ENCODE results near the gene SLC35F2.
A peak's percentile ranks its signal among the peaks of the same experiment; 100 is the strongest.
"Not testable (repeated sequence)": the region's sequence is repeated elsewhere in the genome, so short reads cannot be mapped to it uniquely, and the experiment has no call there.

SLC35F2 gene

DNA sequence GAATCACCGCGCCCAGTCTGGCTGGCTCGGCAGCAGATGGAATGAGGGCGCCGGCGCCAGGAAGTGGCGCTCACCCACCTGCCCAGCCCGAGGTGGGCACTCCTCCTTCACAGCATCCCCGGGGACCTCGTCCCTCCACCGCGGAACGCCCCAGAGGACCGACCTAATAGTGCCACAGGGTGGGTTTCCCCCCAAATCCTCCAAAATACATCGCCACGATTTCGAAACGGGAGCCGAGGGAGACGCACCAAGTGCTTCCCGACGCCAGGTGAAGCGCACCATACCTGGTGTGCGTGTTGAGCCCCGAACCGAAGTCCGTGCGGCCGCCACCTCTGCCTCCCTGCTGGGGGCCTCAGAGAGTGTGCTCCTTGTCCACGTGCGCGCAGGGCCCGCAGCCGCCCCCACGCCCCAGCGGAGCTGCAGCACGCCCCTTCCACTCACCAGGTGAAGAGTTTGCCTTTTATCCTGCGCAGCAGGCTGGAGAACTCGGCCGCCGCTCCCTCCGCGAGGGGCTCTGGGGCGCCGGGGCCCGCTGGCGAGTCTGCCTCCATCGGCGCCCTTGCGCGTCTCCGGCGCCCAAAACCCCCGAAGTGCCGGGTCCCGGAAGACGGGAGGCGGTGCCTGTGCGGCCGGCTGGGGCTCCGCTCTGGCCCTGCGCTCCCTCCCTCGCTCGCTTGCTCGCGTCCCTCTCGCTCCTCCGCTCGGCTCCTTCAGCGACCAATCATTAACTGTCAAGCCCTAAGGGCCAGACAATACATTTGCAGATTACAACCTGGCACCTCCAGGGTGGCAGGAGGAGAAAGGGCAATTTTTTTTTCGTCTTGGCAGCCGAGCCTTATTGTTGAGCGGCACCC is at the start of gene SLC35F2:
Gene SLC35F2, minus strand, starts transcription at position 571 of the 854 bp plus-strand sequence. Its CDS starts 20 bp downstream, at position 551.
- peaks cover 30% of the 10 kb centered on the region for H3K79me2 ChIP-seq (ENCODE audit: control insufficient read depth, insufficient read depth, low read length, unreplicated experiment)
- H3K27ac ChIP-seq (ENCODE audit: low read depth, low read length) = no peak within 1 kb of the TSS

GRCh38 chr11:107908211-107908610 is 49.6 kb upstream of the SLC35F2 start:
- H3K4me1 ChIP-seq (ENCODE audit: control insufficient read depth, insufficient read depth, low read length, unreplicated experiment) = no peaks in the 10 kb centered on the region
- H3K27ac ChIP-seq (ENCODE audit: low read depth, low read length) = no peak overlapping the region
- no peaks in the 10 kb centered on the region for H3K36me3 ChIP-seq (ENCODE audit: insufficient read depth, low read length)
- no peak overlapping the region for H2AFZ ChIP-seq (ENCODE audit: low read length, unreplicated experiment)
- no peak overlapping the region for H3K4me3 ChIP-seq (ENCODE audit: low read depth, low read length)
- peaks cover 32% of the 10 kb centered on the region for H3K27me3 ChIP-seq (ENCODE audit: insufficient read depth, low read length)
- no peaks in the 10 kb centered on the region for H3K79me2 ChIP-seq (ENCODE audit: control insufficient read depth, insufficient read depth, low read length, unreplicated experiment)

More for the DNA sequence above, at the start of gene SLC35F2:
- peak within 1 kb of the TSS; percentile 82 for H2AFZ ChIP-seq (ENCODE audit: low read length, unreplicated experiment)
- H3K36me3 ChIP-seq (ENCODE audit: insufficient read depth, low read length) = no peaks in the 10 kb centered on the region
- H3K4me1 ChIP-seq (ENCODE audit: control insufficient read depth, insufficient read depth, low read length, unreplicated experiment) = no peaks in the 10 kb centered on the region
- H3K4me3 ChIP-seq (ENCODE audit: low read depth, low read length) = peak within 1 kb of the TSS; percentile 96
- no peaks in the 10 kb centered on the region for H3K27me3 ChIP-seq (ENCODE audit: insufficient read depth, low read length)

- peaks cover 14% of the 10 kb centered on the region for H3K27me3 ChIP-seq (ENCODE audit: insufficient read depth, low read length)
- H3K79me2 ChIP-seq (ENCODE audit: control insufficient read depth, insufficient read depth, low read length, unreplicated experiment) = no peaks in the 10 kb centered on the region
- H2AFZ ChIP-seq (ENCODE audit: low read length, unreplicated experiment) = no peak overlapping the region
- no peaks in the 10 kb centered on the region for H3K4me1 ChIP-seq (ENCODE audit: control insufficient read depth, insufficient read depth, low read length, unreplicated experiment)
- no peak overlapping the region for H3K4me3 ChIP-seq (ENCODE audit: low read depth, low read length)
- H3K27ac ChIP-seq (ENCODE audit: low read depth, low read length) = no peak overlapping the region
- H3K36me3 ChIP-seq (ENCODE audit: insufficient read depth, low read length) = no peaks in the 10 kb centered on the region
These were observed 39.7 kb upstream of the SLC35F2 start for GRCh38 chr11:107898270-107898669.

GRCh38 chr11:107882095-107882820 is 23.7 kb upstream of the SLC35F2 start:
- Histone ChIP-seq H3K4me3 (ENCODE audit: low read depth, low read length) (no peak overlapping the region), H2AFZ (ENCODE audit: low read length, unreplicated experiment) (no peak overlapping the region), H3K4me1 (ENCODE audit: control insufficient read depth, insufficient read depth, low read length, unreplicated experiment) (no peaks in the 10 kb centered on the region)

DNA sequence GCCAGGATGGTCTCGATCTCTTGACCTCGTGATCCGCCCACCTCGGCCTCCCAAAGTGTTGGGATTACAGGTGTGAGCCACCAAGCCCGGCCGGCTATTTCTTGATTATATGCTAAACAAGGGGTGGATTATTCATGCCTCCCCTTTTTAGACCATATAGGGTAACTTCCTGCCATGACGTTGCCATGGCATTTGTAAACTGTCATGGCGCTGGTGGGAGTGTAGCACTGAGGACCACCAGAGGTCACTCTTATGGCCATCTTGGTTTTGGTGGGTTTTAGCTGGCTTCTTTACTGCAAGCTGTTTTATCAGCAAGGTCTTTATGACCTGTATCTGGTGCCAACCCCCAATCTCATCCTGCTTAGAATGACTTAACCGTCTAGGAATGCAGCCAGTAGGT is 22.9 kb upstream of the SLC35F2 start:
- H2AFZ ChIP-seq (ENCODE audit: low read length, unreplicated experiment) = not testable (repeated sequence)

More at GRCh38 chr11:107882095-107882820, 23.7 kb upstream of the SLC35F2 start:
- no peak overlapping the region for H3K27ac ChIP-seq (ENCODE audit: low read depth, low read length)
- no peaks in the 10 kb centered on the region for H3K79me2 ChIP-seq (ENCODE audit: control insufficient read depth, insufficient read depth, low read length, unreplicated experiment)
- H3K36me3 ChIP-seq (ENCODE audit: insufficient read depth, low read length) = no peaks in the 10 kb centered on the region
- no peaks in the 10 kb centered on the region for H3K27me3 ChIP-seq (ENCODE audit: insufficient read depth, low read length)

GRCh38 chr11:107876141-107876540 is 17.6 kb upstream of the SLC35F2 start:
- Histone ChIP-seq H3K4me1 (ENCODE audit: control insufficient read depth, insufficient read depth, low read length, unreplicated experiment) (no peaks in the 10 kb centered on the region), H3K27me3 (ENCODE audit: insufficient read depth, low read length) (no peaks in the 10 kb centered on the region), H3K79me2 (ENCODE audit: control insufficient read depth, insufficient read depth, low read length, unreplicated experiment) (no peaks in the 10 kb centered on the region), H2AFZ (ENCODE audit: low read length, unreplicated experiment) (no peak overlapping the region), H3K36me3 (ENCODE audit: insufficient read depth, low read length) (no peaks in the 10 kb centered on the region), H3K27ac (ENCODE audit: low read depth, low read length) (no peak overlapping the region), H3K4me3 (ENCODE audit: low read depth, low read length) (no peak overlapping the region)

More for the DNA sequence above, 22.9 kb upstream of the SLC35F2 start:
- not testable (repeated sequence) for H3K36me3 ChIP-seq (ENCODE audit: insufficient read depth, low read length); H3K4me1 ChIP-seq (ENCODE audit: control insufficient read depth, insufficient read depth, low read length, unreplicated experiment); H3K4me3 ChIP-seq (ENCODE audit: low read depth, low read length); H3K27ac ChIP-seq (ENCODE audit: low read depth, low read length); H3K79me2 ChIP-seq (ENCODE audit: control insufficient read depth, insufficient read depth, low read length, unreplicated experiment); H3K27me3 ChIP-seq (ENCODE audit: insufficient read depth, low read length)

- Histone ChIP-seq H3K79me2 (ENCODE audit: control insufficient read depth, insufficient read depth, low read length, unreplicated experiment) (no peaks in the 10 kb centered on the region), H3K4me1 (ENCODE audit: control insufficient read depth, insufficient read depth, low read length, unreplicated experiment) (no peaks in the 10 kb centered on the region), H3K36me3 (ENCODE audit: insufficient read depth, low read length) (no peaks in the 10 kb centered on the region), H3K4me3 (ENCODE audit: low read depth, low read length) (no peak overlapping the region), H2AFZ (ENCODE audit: low read length, unreplicated experiment) (no peak overlapping the region), H3K27ac (ENCODE audit: low read depth, low read length) (no peak overlapping the region), H3K27me3 (ENCODE audit: insufficient read depth, low read length) (no peaks in the 10 kb centered on the region)
These were observed 6.0 kb upstream of the SLC35F2 start for GRCh38 chr11:107864591-107864990.

- Histone ChIP-seq H2AFZ (ENCODE audit: low read length, unreplicated experiment) (no peak overlapping the region), H3K27ac (ENCODE audit: low read depth, low read length) (no peak overlapping the region), H3K79me2 (ENCODE audit: control insufficient read depth, insufficient read depth, low read length, unreplicated experiment) (peaks cover 18% of the 10 kb centered on the region), H3K4me3 (ENCODE audit: low read depth, low read length) (no peak overlapping the region), H3K4me1 (ENCODE audit: control insufficient read depth, insufficient read depth, low read length, unreplicated experiment) (no peaks in the 10 kb centered on the region), H3K36me3 (ENCODE audit: insufficient read depth, low read length) (no peaks in the 10 kb centered on the region), H3K27me3 (ENCODE audit: insufficient read depth, low read length) (no peaks in the 10 kb centered on the region)
These were observed 2.1 kb upstream of the SLC35F2 start for GRCh38 chr11:107860688-107861087.

DNA sequence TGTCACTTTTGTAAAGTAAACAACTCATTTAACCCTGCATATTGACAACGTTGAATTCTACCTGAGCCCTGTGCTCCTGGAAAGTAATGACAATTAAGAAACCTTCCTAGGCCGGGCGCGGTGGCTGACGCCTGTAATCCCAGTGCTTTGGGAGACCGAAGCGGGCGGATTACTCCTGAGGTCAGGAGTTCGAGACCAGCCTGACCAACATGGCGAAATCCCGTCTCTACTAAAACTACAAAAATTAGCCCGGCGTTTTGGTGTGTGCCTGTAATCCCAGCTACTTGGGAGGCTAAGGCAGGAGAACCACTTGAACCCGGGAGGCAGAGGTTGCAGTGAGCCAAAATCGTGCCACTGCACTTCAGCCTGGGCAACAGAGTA is 1.6 kb upstream of the SLC35F2 start:
- Histone ChIP-seq H3K79me2 (ENCODE audit: control insufficient read depth, insufficient read depth, low read length, unreplicated experiment) (peaks cover 21% of the 10 kb centered on the region), H3K4me3 (ENCODE audit: low read depth, low read length) (peak overlapping the region; percentile 96; the same call in 1 of the 2 replicates)
- H2AFZ ChIP-seq (ENCODE audit: low read length, unreplicated experiment); H3K27me3 ChIP-seq (ENCODE audit: insufficient read depth, low read length); H3K4me1 ChIP-seq (ENCODE audit: control insufficient read depth, insufficient read depth, low read length, unreplicated experiment); H3K27ac ChIP-seq (ENCODE audit: low read depth, low read length); H3K36me3 ChIP-seq (ENCODE audit: insufficient read depth, low read length): not testable (repeated sequence)

- peaks cover 27% of the 10 kb centered on the region for H3K79me2 ChIP-seq (ENCODE audit: control insufficient read depth, insufficient read depth, low read length, unreplicated experiment)
- peak overlapping the region; percentile 96 for H3K4me3 ChIP-seq (ENCODE audit: low read depth, low read length)
- no peak overlapping the region for H3K27ac ChIP-seq (ENCODE audit: low read depth, low read length)
- no peaks in the 10 kb centered on the region for H3K4me1 ChIP-seq (ENCODE audit: control insufficient read depth, insufficient read depth, low read length, unreplicated experiment)
- no peaks in the 10 kb centered on the region for H3K36me3 ChIP-seq (ENCODE audit: insufficient read depth, low read length)
- no peaks in the 10 kb centered on the region for H3K27me3 ChIP-seq (ENCODE audit: insufficient read depth, low read length)
- H2AFZ ChIP-seq (ENCODE audit: low read length, unreplicated experiment) = peak overlapping the region; percentile 82
These were observed 1.1 kb upstream of the SLC35F2 start for GRCh38 chr11:107859459-107860239.
